Measurements from ENCODE around the gene CSMD2.
"Not testable (repeated sequence)": the region's sequence is repeated elsewhere in the genome, so short reads cannot be mapped to it uniquely, and the experiment has no call there.

The CSMD2 gene

GRCh38 chr1:34049994-34050393 lies 115.0 kb downstream of the CSMD2 start:
- no peak for DNase-seq

GRCh38 chr1:34049477-34049876 lies 115.6 kb downstream of the CSMD2 start:
- DNase-seq, result no peak

GRCh38 chr1:34037856-34038255 lies 127.2 kb downstream of the CSMD2 start:
- DNase-seq, result no peak

GRCh38 chr1:34037109-34037508 lies 127.9 kb downstream of the CSMD2 start:
- no peak for DNase-seq

- no peak for DNase-seq
These were observed 131.0 kb downstream of the CSMD2 start for GRCh38 chr1:34034036-34034435.

GRCh38 chr1:34029954-34030353 lies 135.1 kb downstream of the CSMD2 start:
- DNase-seq, result no peak

GRCh38 chr1:34029515-34029914 lies 135.5 kb downstream of the CSMD2 start:
- DNase-seq, result no peak

- no peak for DNase-seq
These were observed 136.5 kb downstream of the CSMD2 start for GRCh38 chr1:34028381-34029055.

- no peak for DNase-seq
These were observed 139.4 kb downstream of the CSMD2 start for GRCh38 chr1:34025675-34026074.

- DNase-seq, result no peak
These were observed 140.5 kb downstream of the CSMD2 start for GRCh38 chr1:34024485-34024884.

GRCh38 chr1:34019741-34020552 lies 145.1 kb downstream of the CSMD2 start:
- no peak for DNase-seq

GRCh38 chr1:34018285-34018684 lies 146.7 kb downstream of the CSMD2 start:
- no peak for DNase-seq

GRCh38 chr1:34016281-34016680 lies 148.7 kb downstream of the CSMD2 start:
- not testable (repeated sequence) for DNase-seq

- DNase-seq, result no peak
These were observed 150.9 kb downstream of the CSMD2 start for GRCh38 chr1:34013958-34014737.

GRCh38 chr1:34013136-34013535 lies 151.9 kb downstream of the CSMD2 start:
- DNase-seq, result no peak

- no peak for DNase-seq
These were observed 155.6 kb downstream of the CSMD2 start for GRCh38 chr1:34009340-34009985.

GRCh38 chr1:34007760-34008159 lies 157.3 kb downstream of the CSMD2 start:
- DNase-seq, result no peak

- no peak for DNase-seq
These were observed 159.7 kb downstream of the CSMD2 start for GRCh38 chr1:34005309-34005708.

GRCh38 chr1:34002810-34003209 lies 162.2 kb downstream of the CSMD2 start:
- DNase-seq, result no peak

GRCh38 chr1:33997127-33998036 lies 167.6 kb downstream of the CSMD2 start:
- DNase-seq, result no peak

- no peak for DNase-seq
These were observed 168.7 kb downstream of the CSMD2 start for GRCh38 chr1:33996281-33996680.

- no peak for DNase-seq
These were observed 171.7 kb downstream of the CSMD2 start for GRCh38 chr1:33993301-33993700.

Data from stimulated activated CD4-positive, alpha-beta T cell treated with anti-CD3 and anti-CD28 coated beads, Interleukin-4, amount 100 ng/mL, for 4 hours (primary cell).